SJCRH30 (cell line): ENCODE results near the gene RHOC. TPM values are rescaled to one million over a fixed set of nuclear protein-coding genes. Genes with fewer than 3 reads are reported as not detected.

ENCODE experiments used
- DNase-seq, 2 experiments: peaks; one replicate each; pipeline ENCODE4 v3.0.0-alpha.2; 2015 to 2020
- H3K27ac ChIP-seq: fragments of 250-450 bp; sonication (Bioruptor Pico); 2 replicates; pipeline ENCODE4 v1.5.1; 2020; ENCODE audit warnings: mild to moderate bottlenecking, moderate library complexity
- H3K27me3 ChIP-seq: fragments of 250-450 bp; sonication (Bioruptor Pico); 2 replicates; pipeline ENCODE4 v1.5.1; 2020; ENCODE audit warnings: mild to moderate bottlenecking, moderate library complexity
- H3K36me3 ChIP-seq: fragments of 250-450 bp; sonication (Bioruptor Pico); 2 replicates; pipeline ENCODE4 v1.5.1; 2020; ENCODE audit warnings: mild to moderate bottlenecking, moderate library complexity
- H3K4me1 ChIP-seq: fragments of 250-450 bp; sonication (Bioruptor Pico); 2 replicates; pipeline ENCODE4 v1.5.1; 2020; ENCODE audit warnings: mild to moderate bottlenecking, moderate library complexity
- H3K4me3 ChIP-seq: fragments of 250-450 bp; sonication (Bioruptor Pico); 2 replicates; pipeline ENCODE4 v1.5.1; 2020; ENCODE audit warnings: mild to moderate bottlenecking, moderate library complexity
- H3K9me3 ChIP-seq: fragments of 250-450 bp; sonication (Bioruptor Pico); replicated peaks from 2 replicates; pipeline ENCODE4 v1.5.1; 2020; ENCODE audit warnings: mild to moderate bottlenecking, moderate library complexity
- total RNA-seq: library from RNA; depleted of rRNA; stranded (reverse); fragments of >200 nt; shearing (Covaris generic); gene quantifications from 2 replicates; pipeline ENCODE4 v1.2.3, GENCODE V29; 2014

Gene RHOC
- total RNA-seq, 1 experiment from 2014 or later = 72.4 TPM

- H3K9me3 ChIP-seq = no peaks in the 10 kb centered on the region
- peaks cover 14% of the 10 kb centered on the region for H3K36me3 ChIP-seq
- H3K27ac ChIP-seq = no peak overlapping the region
- H3K27me3 ChIP-seq = no peaks in the 10 kb centered on the region
- H3K4me3 ChIP-seq = no peak overlapping the region
- DNase-seq = no peak
- H3K4me1 ChIP-seq = peaks cover 17% of the 10 kb centered on the region
Observed at GRCh38 chr1:112687361-112687760, 19.6 kb downstream of the RHOC start.

DNA sequence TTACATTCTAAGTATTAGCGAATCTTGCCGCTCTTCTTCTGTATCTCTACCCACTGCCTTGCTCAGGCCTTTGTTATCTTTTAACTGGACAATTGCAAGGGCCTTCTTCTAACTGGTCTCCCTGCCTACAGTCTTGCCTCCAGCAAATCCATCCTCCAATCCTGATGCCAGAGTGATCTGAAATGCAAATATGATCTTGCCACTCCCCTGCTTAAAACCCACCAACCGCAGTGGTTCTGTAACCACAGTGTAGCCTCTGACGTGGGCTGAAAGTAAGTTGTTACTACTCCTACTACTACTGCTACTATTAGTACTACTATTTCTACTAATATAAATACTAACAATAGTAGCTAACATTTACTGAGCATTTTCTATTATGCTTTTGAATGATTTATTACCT lies 20.1 kb downstream of the RHOC start:
- Histone ChIP-seq H3K36me3 (peaks cover 10% of the 10 kb centered on the region), H3K4me3 (no peak overlapping the region), H3K4me1 (peaks cover 17% of the 10 kb centered on the region), H3K9me3 (no peaks in the 10 kb centered on the region), H3K27me3 (no peaks in the 10 kb centered on the region), H3K27ac (no peak overlapping the region)
- no peak for DNase-seq

DNA sequence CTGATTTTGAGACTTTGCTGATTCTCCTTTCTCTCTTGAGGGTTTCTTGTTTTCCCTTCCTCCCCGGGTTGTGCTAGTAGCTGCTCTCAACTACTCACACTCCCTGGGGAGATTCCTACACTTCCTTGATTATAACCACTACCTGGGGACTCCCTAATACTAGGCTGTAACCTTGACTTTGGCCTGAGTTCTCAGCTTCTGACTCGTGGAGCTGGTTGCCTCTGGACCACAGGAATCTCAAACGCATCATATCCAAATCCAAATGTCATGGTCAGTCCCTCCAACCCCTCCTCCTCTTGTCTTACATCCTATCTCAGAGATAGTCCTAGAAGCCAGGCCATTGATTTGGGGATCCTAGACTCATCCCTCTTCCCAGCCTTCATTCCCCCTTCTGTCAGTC lies 20.5 kb downstream of the RHOC start:
- Histone ChIP-seq H3K36me3 (peaks cover 5% of the 10 kb centered on the region), H3K27me3 (no peaks in the 10 kb centered on the region), H3K4me1 (peaks cover 17% of the 10 kb centered on the region), H3K9me3 (no peaks in the 10 kb centered on the region), H3K4me3 (no peak overlapping the region), H3K27ac (no peak overlapping the region)
- no peak for DNase-seq

DNA sequence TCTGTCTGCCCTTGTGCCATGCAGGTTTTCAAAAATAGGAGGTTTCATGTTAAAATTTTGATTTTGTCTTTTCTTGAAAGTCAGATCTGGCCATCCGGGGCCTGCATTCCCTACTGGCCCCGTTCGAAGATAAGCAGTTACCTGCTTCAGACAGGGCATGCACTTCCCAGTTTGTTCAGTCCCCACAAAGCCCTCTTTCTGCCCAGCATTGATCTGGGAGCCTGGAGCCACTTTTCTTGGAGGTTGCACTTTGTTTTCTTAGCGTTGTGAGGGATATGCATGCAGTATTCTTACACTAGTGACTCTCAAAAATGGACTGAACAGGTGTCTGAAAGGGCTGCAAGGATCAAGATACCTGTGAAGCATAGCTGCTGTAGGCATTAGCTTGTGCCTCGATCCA lies 21.0 kb downstream of the RHOC start:
- DNase-seq = no peak
- Histone ChIP-seq H3K4me1 (peaks cover 17% of the 10 kb centered on the region), H3K36me3 (0 out of 2 replicates have a peak, but pooled peaks cover 5% of the 10 kb centered on the region), H3K4me3 (no peak overlapping the region), H3K27me3 (no peaks in the 10 kb centered on the region), H3K27ac (no peak overlapping the region), H3K9me3 (no peaks in the 10 kb centered on the region)

DNA sequence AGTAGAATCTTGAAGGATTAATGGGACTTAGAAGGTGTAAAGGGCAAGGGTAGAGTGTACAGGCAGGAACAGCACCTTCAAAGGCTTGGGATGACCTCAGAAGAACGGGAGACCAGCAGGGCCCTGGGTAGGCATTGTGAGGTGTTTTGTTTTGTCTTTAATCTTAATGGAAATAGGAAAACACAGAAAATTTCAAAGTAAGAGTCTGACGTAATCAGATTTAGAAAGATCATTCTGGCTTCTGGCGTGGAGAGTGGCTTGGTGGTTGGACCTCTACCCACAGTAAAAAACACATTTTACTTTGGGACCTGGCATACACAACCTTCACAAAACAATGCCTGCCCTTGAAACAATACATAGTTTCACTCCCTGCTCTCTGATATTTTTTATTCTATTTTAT lies 28.3 kb downstream of the RHOC start:
- no peak for DNase-seq
- Histone ChIP-seq H3K36me3 (peaks cover 2% of the 10 kb centered on the region; the same call in 1 of the 2 replicates), H3K27me3 (no peaks in the 10 kb centered on the region), H3K27ac (no peak overlapping the region), H3K4me1 (no peaks in the 10 kb centered on the region; the same call in 1 of the 2 replicates), H3K9me3 (no peaks in the 10 kb centered on the region), H3K4me3 (no peak overlapping the region)

GRCh38 chr1:112677501-112677900 lies 29.4 kb downstream of the RHOC start:
- DNase-seq = no peak

DNA sequence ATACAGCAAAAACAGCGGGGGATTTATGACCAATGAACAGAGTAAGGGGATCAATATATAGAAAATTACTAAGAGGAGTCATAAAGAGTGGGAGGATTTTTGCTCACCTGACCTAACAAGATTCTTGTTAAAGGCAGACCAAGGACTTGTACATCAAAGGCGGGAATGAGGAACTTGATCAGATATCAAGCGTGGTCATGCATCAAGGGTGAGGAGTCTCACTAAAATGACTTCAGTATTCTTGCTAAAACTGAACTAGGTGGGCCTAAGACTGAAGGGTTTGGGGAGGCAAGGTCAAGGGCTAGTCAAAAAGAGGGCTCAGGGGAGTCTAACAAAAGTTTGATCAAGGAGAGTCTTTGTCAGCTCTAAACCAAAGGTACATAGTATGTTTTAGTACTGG lies 30.4 kb downstream of the RHOC start:
- Histone ChIP-seq H3K9me3 (no peaks in the 10 kb centered on the region), H3K4me1 (no peaks in the 10 kb centered on the region; the same call in 1 of the 2 replicates), H3K27ac (no peak overlapping the region), H3K4me3 (no peak overlapping the region), H3K27me3 (no peaks in the 10 kb centered on the region), H3K36me3 (peaks cover 3% of the 10 kb centered on the region; the same call in 1 of the 2 replicates)
- no peak for DNase-seq

More at GRCh38 chr1:112677501-112677900, 29.4 kb downstream of the RHOC start:
- H3K36me3 ChIP-seq = peaks cover 2% of the 10 kb centered on the region; the same call in 1 of the 2 replicates
- no peaks in the 10 kb centered on the region; the same call in 1 of the 2 replicates for H3K4me1 ChIP-seq
- no peak overlapping the region for H3K27ac ChIP-seq
- H3K9me3 ChIP-seq = no peaks in the 10 kb centered on the region
- H3K27me3 ChIP-seq = no peaks in the 10 kb centered on the region
- H3K4me3 ChIP-seq = no peak overlapping the region

DNA sequence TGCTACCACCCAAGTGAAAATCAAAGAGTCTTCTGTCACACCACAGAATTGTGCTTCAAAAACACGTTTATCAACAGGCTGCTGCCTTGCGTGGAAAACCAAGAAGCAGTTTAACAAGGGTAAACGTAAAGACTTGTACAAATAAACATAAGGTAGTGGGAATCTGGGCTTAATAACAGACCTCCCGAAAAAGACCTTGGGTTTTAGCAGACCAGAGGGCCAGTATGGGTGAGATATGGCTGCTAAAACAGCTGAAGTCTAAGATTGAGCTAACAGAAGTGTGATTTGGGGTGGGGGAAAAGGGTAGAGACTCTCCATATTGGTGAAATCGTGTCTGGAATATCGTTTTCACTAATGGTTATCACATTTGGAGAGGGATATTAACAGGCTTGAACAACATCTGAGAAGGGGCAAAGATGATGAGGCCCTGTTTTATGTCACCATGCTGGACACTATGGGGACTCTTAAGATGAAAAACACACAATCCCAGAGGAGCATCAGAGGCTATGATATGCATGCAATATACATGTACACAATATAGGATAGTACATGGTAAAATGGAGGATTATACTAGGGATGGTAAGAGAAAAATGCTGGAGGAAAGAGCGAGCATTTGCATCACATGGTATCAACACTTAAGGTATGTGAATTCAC lies 31.1 kb downstream of the RHOC start:
- Histone ChIP-seq H3K36me3 (peaks cover 7% of the 10 kb centered on the region; the same call in 1 of the 2 replicates), H3K4me1 (no peaks in the 10 kb centered on the region; the same call in 1 of the 2 replicates), H3K4me3 (peak overlapping the region; percentile 88), H3K27me3 (no peaks in the 10 kb centered on the region), H3K9me3 (no peaks in the 10 kb centered on the region), H3K27ac (peak overlapping the region; percentile 81; the same call in 1 of the 2 replicates)
- no peak for DNase-seq

GRCh38 chr1:112674986-112675727 lies 31.8 kb downstream of the RHOC start:
- peak; percentile 67 to 74 for DNase-seq
- H3K27me3 ChIP-seq = no peaks in the 10 kb centered on the region
- H3K27ac ChIP-seq = peak overlapping the region; percentile 81
- no peaks in the 10 kb centered on the region; the same call in 1 of the 2 replicates for H3K4me1 ChIP-seq
- H3K9me3 ChIP-seq = no peaks in the 10 kb centered on the region
- peak overlapping the region; percentile 88 for H3K4me3 ChIP-seq
- H3K36me3 ChIP-seq = peaks cover 9% of the 10 kb centered on the region; the same call in 1 of the 2 replicates

GRCh38 chr1:112674440-112674985 lies 32.4 kb downstream of the RHOC start, which contains the start of gene MOV10:
TSS of gene MOV10 (plus strand) at chr1:112674659. CDS start at chr1:112674913, 254 bp downstream.
- H3K4me1 ChIP-seq = no peaks in the 10 kb centered on the region; the same call in 1 of the 2 replicates
- peak; percentile 79 to 85 for DNase-seq
- H3K27ac ChIP-seq = peak within 1 kb of the TSS; percentile 81
- H3K9me3 ChIP-seq = no peaks in the 10 kb centered on the region
- H3K4me3 ChIP-seq = peak within 1 kb of the TSS; percentile 88
- peaks cover 12% of the 10 kb centered on the region; the same call in 1 of the 2 replicates for H3K36me3 ChIP-seq
- H3K27me3 ChIP-seq = no peaks in the 10 kb centered on the region

DNA sequence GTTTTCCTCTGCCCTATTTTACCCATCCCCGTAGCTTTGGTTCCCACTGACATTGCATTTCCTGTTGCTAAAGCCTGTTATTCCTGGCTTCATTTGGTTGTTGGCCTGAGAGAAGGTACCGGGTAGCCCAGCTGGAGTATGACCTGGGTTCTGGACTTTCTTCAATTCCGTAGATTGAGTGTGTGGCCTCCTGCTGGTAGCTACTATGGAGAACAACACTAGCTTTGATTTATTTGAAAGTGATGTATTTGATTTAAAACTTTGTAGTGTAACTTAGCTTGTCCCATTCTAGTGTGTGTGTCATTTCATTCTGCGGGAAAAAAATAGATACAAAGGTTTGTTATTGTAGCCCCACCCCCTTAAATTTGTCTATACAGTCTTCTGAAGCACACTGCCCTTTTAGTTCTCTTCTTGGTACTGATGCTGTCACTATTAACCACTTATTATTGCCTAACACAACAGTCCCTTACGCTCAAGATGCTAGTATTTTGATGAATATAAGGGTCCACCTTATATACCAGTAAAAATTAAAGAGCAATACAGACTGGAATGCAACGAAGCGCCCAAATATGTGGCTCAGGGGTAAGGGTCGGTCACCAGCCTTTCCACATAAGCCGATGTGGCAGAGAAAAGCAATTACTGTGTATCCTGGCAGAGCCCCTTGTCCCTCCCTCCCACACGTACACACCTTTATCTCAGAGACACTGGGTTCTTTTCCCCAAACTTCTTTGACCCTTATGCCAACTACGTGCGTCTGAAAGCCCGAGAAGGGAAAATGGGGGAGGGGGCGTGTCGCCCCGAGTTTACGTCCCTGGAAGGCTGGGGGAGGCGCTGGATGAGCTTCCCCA lies 33.1 kb downstream of the RHOC start:
- Histone ChIP-seq H3K27ac (peak overlapping the region; percentile 81), H3K4me3 (peak overlapping the region; percentile 88), H3K9me3 (no peaks in the 10 kb centered on the region), H3K4me1 (no peaks in the 10 kb centered on the region; the same call in 1 of the 2 replicates), H3K36me3 (peaks cover 19% of the 10 kb centered on the region; the same call in 1 of the 2 replicates), H3K27me3 (no peaks in the 10 kb centered on the region)
- peak in 1 of 2 experiments; percentile 43 for DNase-seq

GRCh38 chr1:112672842-112673241 lies 34.1 kb downstream of the RHOC start:
- Histone ChIP-seq H3K36me3 (peaks cover 26% of the 10 kb centered on the region; the same call in 1 of the 2 replicates), H3K4me1 (no peaks in the 10 kb centered on the region; the same call in 1 of the 2 replicates), H3K27me3 (no peaks in the 10 kb centered on the region), H3K27ac (no peak overlapping the region), H3K9me3 (no peaks in the 10 kb centered on the region), H3K4me3 (no peak overlapping the region)
- DNase-seq = no peak

DNA sequence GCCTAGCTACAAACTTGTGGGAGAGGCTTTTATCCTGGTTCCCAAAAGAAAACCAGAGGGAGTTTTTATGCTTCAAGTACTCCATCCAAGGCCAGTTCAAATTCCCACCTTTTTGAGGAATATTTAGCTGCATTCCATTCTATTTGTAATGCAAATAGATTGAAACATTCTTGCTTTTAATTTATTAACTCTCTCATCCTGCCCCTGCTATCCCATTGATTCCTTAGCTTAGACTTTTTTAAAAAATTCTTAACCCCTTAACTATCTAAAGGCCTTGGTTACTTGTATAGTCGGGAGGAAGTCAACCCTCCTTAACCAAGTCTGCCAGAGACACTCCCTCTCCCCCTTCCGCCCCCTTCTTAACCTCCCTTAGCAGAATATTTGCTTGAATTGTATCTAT lies 34.9 kb downstream of the RHOC start:
- H3K27me3 ChIP-seq = no peaks in the 10 kb centered on the region
- peaks cover 31% of the 10 kb centered on the region for H3K36me3 ChIP-seq
- no peaks in the 10 kb centered on the region for H3K9me3 ChIP-seq
- no peak overlapping the region for H3K4me3 ChIP-seq
- DNase-seq = no peak
- no peak overlapping the region for H3K27ac ChIP-seq
- H3K4me1 ChIP-seq = no peaks in the 10 kb centered on the region; the same call in 1 of the 2 replicates

- H3K36me3 ChIP-seq = peaks cover 74% of the 10 kb centered on the region
- H3K4me1 ChIP-seq = no peaks in the 10 kb centered on the region
- no peak for DNase-seq
- no peaks in the 10 kb centered on the region for H3K9me3 ChIP-seq
- no peak overlapping the region for H3K27ac ChIP-seq
- H3K27me3 ChIP-seq = no peaks in the 10 kb centered on the region
- H3K4me3 ChIP-seq = no peak overlapping the region
Observed at GRCh38 chr1:112666946-112667345, 40.0 kb downstream of the RHOC start.
